Lower leg skin (tissue), 3 donors: ENCODE results near the gene CDC6.

Experiments used
- CTCF ChIP-seq, 3 donors: fragments of 450-650 bp; IDR thresholded peaks; one replicate each; pipeline ENCODE4 v1.5.1; 2016; ENCODE audit warnings: antibody characterized with exemption in 3 of 3, mild to moderate bottlenecking in 3 of 3, moderate library complexity in 2 of 3
- POLR2A ChIP-seq, 2 donors: fragments of 450-650 bp; IDR thresholded peaks; one replicate each; pipeline ENCODE4 v1.6.1; 2016 to 2017; ENCODE audit warnings: antibody characterized with exemption in 2 of 2, mild to moderate bottlenecking in 1 of 2, moderate library complexity in 1 of 2

GRCh38 chr17:40321524-40321929 lies 33.8 kb downstream of the CDC6 start:
- TF ChIP-seq CTCF (IDR thresholded peaks at IDR 0.05) (no peak), POLR2A (IDR thresholded peaks at IDR 0.05) (no peak)
